Endodermal cell (in vitro differentiated cells): ENCODE results near the gene FAM153A. TPM values are rescaled to one million over a fixed set of nuclear protein-coding genes. Genes with fewer than 3 reads are reported as not detected.
"Not testable (repeated sequence)": the region's sequence is repeated elsewhere in the genome, so short reads cannot be mapped to it uniquely, and the experiment has no call there.

ENCODE experiments used
- DNase-seq: peaks from one replicate; pipeline ENCODE4 v3.0.0-alpha.2; 2017
- H3K27ac ChIP-seq: 2 replicates; pipeline ENCODE4 v1.5.1; 2013; ENCODE audit warnings: mild to moderate bottlenecking, low read depth, low read length, moderate library complexity
- H3K27me3 ChIP-seq: 2 replicates; pipeline ENCODE4 v1.6.1; 2013; ENCODE audit warnings: mild to moderate bottlenecking, low read length, moderate library complexity; ENCODE audit not compliant: insufficient read depth, control insufficient read depth, poor library complexity, severe bottlenecking
- H3K36me3 ChIP-seq: 2 replicates; pipeline ENCODE4 v1.7.0; 2013; ENCODE audit warnings: mild to moderate bottlenecking, low read length, moderate library complexity; ENCODE audit not compliant: control insufficient read depth, insufficient read depth
- H3K4me1 ChIP-seq: one replicate; pipeline ENCODE4 v1.7.0; 2013; ENCODE audit warnings: low read length; ENCODE audit not compliant: control insufficient read depth, insufficient read depth
- H3K4me3 ChIP-seq: 2 replicates; pipeline ENCODE4 v1.5.1; 2013; ENCODE audit warnings: mild to moderate bottlenecking, low read length, moderate library complexity
- H3K9ac ChIP-seq: 2 replicates; pipeline ENCODE4 v1.6.1; 2013; ENCODE audit warnings: mild to moderate bottlenecking, low read length, moderate library complexity; ENCODE audit not compliant: poor library complexity, severe bottlenecking; ENCODE audit errors: extremely low read depth
- H3K9me3 ChIP-seq: 2 replicates; pipeline ENCODE4 v1.6.1; 2013; ENCODE audit warnings: mild to moderate bottlenecking, low read length, moderate library complexity; ENCODE audit not compliant: control insufficient read depth
- H3K27ac Mint-ChIP-seq: 2 replicates; pipeline ENCODE4 v1.8.0; 2020; ENCODE audit warnings: mixed read lengths
- H3K27me3 Mint-ChIP-seq: 2 replicates; pipeline ENCODE4 v1.8.0; 2021; ENCODE audit warnings: mild to moderate bottlenecking, mixed read lengths; ENCODE audit not compliant: insufficient read depth
- H3K36me3 Mint-ChIP-seq: 2 replicates; pipeline ENCODE4 v1.8.0; 2020; ENCODE audit warnings: low read depth, mixed read lengths
- H3K4me1 Mint-ChIP-seq: 2 replicates; pipeline ENCODE4 v1.8.0; 2020; ENCODE audit warnings: mixed read lengths
- H3K4me3 Mint-ChIP-seq: 2 replicates; pipeline ENCODE4 v1.8.0; 2020; ENCODE audit warnings: mild to moderate bottlenecking, moderate library complexity, mixed read lengths
- H3K9me3 Mint-ChIP-seq: 2 replicates; pipeline ENCODE4 v1.8.0; 2020; ENCODE audit warnings: mild to moderate bottlenecking, mixed read lengths
- WGBS, 2 experiments: methylation state at CpG; one replicate each; pipeline versions ENCODE4 v1.1.5 to v1.1.7; 2013; ENCODE audit warnings: missing lambda C conversion rate in 2 of 2, mixed read lengths in 1 of 2; ENCODE audit not compliant: insufficient coverage in 1 of 2, insufficient read length in 1 of 2; 5-methylcytosine and 5-hydroxymethylcytosine counted together
- total RNA-seq, 2 donors: library from RNA; stranded (reverse); fragmentation: NEBNext Ultra II Directional in 1 of 2; extraction: Animal tissue kit (Norgen Biotek cat#: 25700) in 1 of 2; gene quantifications; 2 replicates in 1 of 2; 3 replicates in 1 of 2; pipeline ENCODE4 v1.2.1, GENCODE V29; 2021

The FAM153A gene
- total RNA-seq, 2 donors from 2014 or later = not detected

DNA sequence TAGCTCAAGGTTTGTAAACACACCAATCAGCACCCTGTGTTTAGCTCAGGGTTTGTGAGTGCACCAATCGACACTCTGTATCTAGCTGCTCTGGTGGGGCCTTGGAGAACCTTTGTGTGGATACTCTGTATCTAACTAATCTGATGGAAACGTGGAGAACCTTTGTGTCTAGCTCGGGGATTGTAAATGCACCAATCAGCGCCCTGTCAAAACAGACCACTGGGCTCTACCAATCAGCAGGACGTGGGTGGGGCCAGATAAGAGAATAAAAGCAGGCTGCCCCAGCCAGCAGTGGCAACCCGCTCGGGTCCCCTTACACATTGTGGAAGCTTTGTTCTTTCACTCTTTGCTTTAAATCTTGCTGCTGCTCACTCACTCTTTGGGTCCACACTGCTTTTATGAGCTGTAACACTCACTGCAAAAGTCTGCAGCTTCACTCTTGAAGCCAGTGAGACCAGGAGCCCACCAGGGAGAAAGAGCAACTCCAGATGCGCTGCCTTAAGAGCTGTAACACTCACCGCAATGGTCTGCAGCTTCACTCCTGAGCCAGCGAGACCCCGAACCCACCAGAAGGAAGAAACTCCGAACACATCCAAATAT is 93.6 kb downstream of the FAM153A start:
- H3K4me1 Mint-ChIP-seq, H3K4me1 ChIP-seq, H3K4me3 ChIP-seq, H3K27ac Mint-ChIP-seq, H3K36me3 Mint-ChIP-seq, H3K9me3 ChIP-seq, DNase-seq, H3K36me3 ChIP-seq, H3K4me3 Mint-ChIP-seq, H3K9me3 Mint-ChIP-seq, H3K27me3 Mint-ChIP-seq, H3K27me3 ChIP-seq, H3K9ac ChIP-seq, H3K27ac ChIP-seq: not testable (repeated sequence)
- 93 to 100% methylated on average over 3 to 11 of the region's 12 CpGs for WGBS, 2 experiments

- H3K27ac ChIP-seq, H3K27ac Mint-ChIP-seq, H3K4me3 Mint-ChIP-seq, DNase-seq, H3K4me1 ChIP-seq, H3K36me3 Mint-ChIP-seq, H3K9me3 Mint-ChIP-seq, H3K4me1 Mint-ChIP-seq, H3K4me3 ChIP-seq, H3K36me3 ChIP-seq, H3K27me3 ChIP-seq, H3K9me3 ChIP-seq, H3K9ac ChIP-seq, H3K27me3 Mint-ChIP-seq: not testable (repeated sequence)
- 100% methylated on average over 4 of the region's 32 CpGs; no CpG with 5 or more reads in 1 of the 2 experiments for WGBS, 2 experiments
Measured at GRCh38 chr5:177688091-177688490, 94.6 kb downstream of the FAM153A start.

DNA sequence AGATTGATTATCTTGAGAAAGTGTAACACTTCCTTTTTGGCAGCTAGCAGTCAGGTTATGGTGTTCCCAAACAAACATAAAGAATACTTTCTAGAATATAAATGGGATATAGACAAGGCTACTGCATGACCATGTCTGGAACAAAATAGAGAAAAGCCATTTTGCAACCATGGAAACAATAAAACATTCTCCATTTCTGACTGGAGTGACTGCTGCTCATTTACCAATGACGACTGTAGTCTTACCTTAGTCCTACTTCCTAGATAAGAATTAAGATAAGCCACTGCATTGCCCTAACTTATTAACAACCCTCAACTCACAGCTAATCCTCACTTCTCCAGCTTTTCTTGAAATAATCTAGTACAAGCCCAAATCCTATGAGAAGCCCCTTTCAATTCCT is 100.8 kb downstream of the FAM153A start:
- H3K4me3 Mint-ChIP-seq, H3K27ac Mint-ChIP-seq, H3K9me3 ChIP-seq, H3K36me3 ChIP-seq, DNase-seq, H3K27ac ChIP-seq, H3K4me3 ChIP-seq, H3K4me1 ChIP-seq, H3K27me3 ChIP-seq, H3K4me1 Mint-ChIP-seq, H3K9me3 Mint-ChIP-seq, H3K9ac ChIP-seq, H3K36me3 Mint-ChIP-seq: not testable (repeated sequence)
- H3K27me3 Mint-ChIP-seq = peaks cover 12% of the 10 kb centered on the region
- WGBS, 2 experiments = 83 to 89% methylated on average over 1 of the region's 1 CpG

Other genes starting within 250 kb of the FAM153A start
- gene FAM193B, start 228.3 kb downstream of the FAM153A start, total RNA-seq = 100 to 1,000 TPM; 112 to 115 TPM
- gene TMED9, start 190.7 kb downstream of the FAM153A start, total RNA-seq = 100 to 1,000 TPM; 184 to 205 TPM
- 10 to 100 TPM; 27.4 to 33.7 TPM for gene B4GALT7, start 182.8 kb downstream of the FAM153A start, total RNA-seq
- not detected for gene PROP1, start 213.3 kb upstream of the FAM153A start, total RNA-seq